Stimulated activated naive B cell treated with anti-CD40 and anti-IgM and Interleukin-4, amounts not matched to agents 10 μg/mL and 1 μg/mL and 100 μg/mL, for 72 hours (primary cell): ENCODE measurements around the gene ZNF226.
"Not testable (repeated sequence)": the region's sequence is repeated elsewhere in the genome, so short reads cannot be mapped to it uniquely, and the experiment has no call there.

Experiments used
- ATAC-seq, 2 donors: fragments of 150-1000 bp; cut with Tn5 transposase; replicated peaks; 2 replicates each; pipeline ENCODE4 v1.10.0; 2021; ENCODE audit warnings: moderate library complexity in 1 of 2
- DNase-seq: peaks from one replicate; pipeline ENCODE4 v3.0.0; 2021
- H3K27ac Mint-ChIP-seq: one replicate; pipeline ENCODE4 v1.8.0; 2022; ENCODE audit warnings: mild to moderate bottlenecking, mixed read lengths
- H3K27me3 Mint-ChIP-seq, 2 donors: one replicate each; pipeline ENCODE4 v1.8.0; 2022; ENCODE audit warnings: mixed read lengths in 2 of 2
- H3K36me3 Mint-ChIP-seq, 2 donors: one replicate each; pipeline ENCODE4 v1.8.0; 2022; ENCODE audit warnings: mixed read lengths in 2 of 2, mild to moderate bottlenecking in 1 of 2
- H3K4me1 Mint-ChIP-seq, 2 donors: one replicate each; pipeline ENCODE4 v1.8.0; 2022; ENCODE audit warnings: mixed read lengths in 2 of 2, mild to moderate bottlenecking in 1 of 2
- H3K4me3 Mint-ChIP-seq, 2 donors: one replicate each; pipeline ENCODE4 v1.8.0; 2022; ENCODE audit warnings: mild to moderate bottlenecking in 2 of 2, mixed read lengths in 2 of 2, moderate library complexity in 1 of 2
- H3K9me3 Mint-ChIP-seq, 2 donors: one replicate each; pipeline ENCODE4 v1.8.0; 2022; ENCODE audit warnings: mixed read lengths in 2 of 2, mild to moderate bottlenecking in 1 of 2

The ZNF226 gene

GRCh38 chr19:44190020-44190419 is 25.1 kb downstream of the ZNF226 start:
- Mint-ChIP-seq H3K27me3 (peaks cover 5 to 13% of the 10 kb centered on the region in 2 donors), H3K4me1 (no peaks in the 10 kb centered on the region), H3K36me3 (peaks cover 17 to 25% of the 10 kb centered on the region in 2 donors), H3K4me3 (no peak overlapping the region), H3K27ac (no peak overlapping the region), H3K9me3 (peaks cover 22 to 27% of the 10 kb centered on the region in 2 donors)
- DNase-seq (no peak), ATAC-seq (no peak)

GRCh38 chr19:44192127-44192526 is 27.2 kb downstream of the ZNF226 start:
- H3K4me3 Mint-ChIP-seq, result no peak overlapping the region

GRCh38 chr19:44196772-44197171 is 31.9 kb downstream of the ZNF226 start:
- H3K4me3 Mint-ChIP-seq, result no peak overlapping the region
- peaks cover 6 to 14% of the 10 kb centered on the region in 2 donors for H3K9me3 Mint-ChIP-seq
- peaks cover 5 to 6% of the 10 kb centered on the region in 2 donors for H3K27me3 Mint-ChIP-seq
- no peaks in the 10 kb centered on the region for H3K4me1 Mint-ChIP-seq
- ATAC-seq, result no peak
- no peak overlapping the region for H3K27ac Mint-ChIP-seq
- peaks cover 5 to 20% of the 10 kb centered on the region in 2 donors for H3K36me3 Mint-ChIP-seq
- DNase-seq, result no peak

More at GRCh38 chr19:44192127-44192526, 27.2 kb downstream of the ZNF226 start:
- DNase-seq (no peak), ATAC-seq (no peak)
- peaks cover 5 to 13% of the 10 kb centered on the region in 2 donors for H3K27me3 Mint-ChIP-seq
- no peaks in the 10 kb centered on the region for H3K4me1 Mint-ChIP-seq
- no peak overlapping the region for H3K27ac Mint-ChIP-seq
- H3K9me3 Mint-ChIP-seq, result peaks cover 18 to 25% of the 10 kb centered on the region in 2 donors
- peaks cover 17 to 31% of the 10 kb centered on the region in 2 donors for H3K36me3 Mint-ChIP-seq

GRCh38 chr19:44202470-44202869 is 37.6 kb downstream of the ZNF226 start:
- Mint-ChIP-seq H3K27me3 (peaks cover 12 to 15% of the 10 kb centered on the region in 2 donors), H3K9me3 (peaks cover 7 to 14% of the 10 kb centered on the region in 2 donors), H3K27ac (no peak overlapping the region), H3K4me1 (peaks cover 2 to 5% of the 10 kb centered on the region in 2 donors), H3K4me3 (no peak overlapping the region), H3K36me3 (peaks cover 10 to 14% of the 10 kb centered on the region in 2 donors)
- no peak for ATAC-seq
- no peak for DNase-seq

- H3K4me3 Mint-ChIP-seq, result no peak overlapping the region
Measured at GRCh38 chr19:44202974-44203373, 38.1 kb downstream of the ZNF226 start.

GRCh38 chr19:44203877-44204276 is 39.0 kb downstream of the ZNF226 start:
- H3K4me1 Mint-ChIP-seq, result peaks cover 4 to 10% of the 10 kb centered on the region in 2 donors
- not testable (repeated sequence) for ATAC-seq, H3K27ac Mint-ChIP-seq, H3K4me3 Mint-ChIP-seq, DNase-seq
- H3K27me3 Mint-ChIP-seq, result peaks cover 12 to 15% of the 10 kb centered on the region in 2 donors
- peaks cover 7 to 16% of the 10 kb centered on the region in 2 donors for H3K9me3 Mint-ChIP-seq
- peaks cover 10 to 14% of the 10 kb centered on the region in 2 donors for H3K36me3 Mint-ChIP-seq

More at GRCh38 chr19:44202974-44203373, 38.1 kb downstream of the ZNF226 start:
- H3K36me3 Mint-ChIP-seq, result peaks cover 10 to 15% of the 10 kb centered on the region in 2 donors
- H3K4me1 Mint-ChIP-seq, result peaks cover 4 to 5% of the 10 kb centered on the region in 2 donors
- DNase-seq, result no peak
- ATAC-seq, result no peak
- H3K27ac Mint-ChIP-seq, result no peak overlapping the region
- peaks cover 7 to 14% of the 10 kb centered on the region in 2 donors for H3K9me3 Mint-ChIP-seq
- H3K27me3 Mint-ChIP-seq, result peaks cover 12 to 15% of the 10 kb centered on the region in 2 donors

- Mint-ChIP-seq H3K9me3 (peaks cover 7 to 16% of the 10 kb centered on the region in 2 donors), H3K4me1 (peaks cover 4 to 10% of the 10 kb centered on the region in 2 donors), H3K27me3 (peaks cover 12 to 15% of the 10 kb centered on the region in 2 donors), H3K36me3 (peaks cover 10% of the 10 kb centered on the region in 2 donors), H3K4me3 (no peak overlapping the region), H3K27ac (no peak overlapping the region)
- no peak for DNase-seq
- no peak for ATAC-seq
Measured at GRCh38 chr19:44204772-44205171, 39.9 kb downstream of the ZNF226 start.

GRCh38 chr19:44207126-44207803 is 42.4 kb downstream of the ZNF226 start:
- Mint-ChIP-seq H3K4me3 (peak overlapping the region; percentile 89 to 95), H3K36me3 (peaks cover 7 to 10% of the 10 kb centered on the region in 2 donors), H3K27me3 (peaks cover 9 to 12% of the 10 kb centered on the region in 2 donors), H3K4me1 (peaks cover 4 to 10% of the 10 kb centered on the region in 2 donors), H3K9me3 (peaks cover 7 to 13% of the 10 kb centered on the region in 2 donors), H3K27ac (peak overlapping the region; percentile 85)
- ATAC-seq, result peak; percentile 92 to 94
- peak; percentile 79 for DNase-seq

GRCh38 chr19:44212250-44212865 is 47.5 kb downstream of the ZNF226 start, which contains the start of gene ZNF227:
Gene ZNF227, plus strand, starts transcription at chr19:44212532. Its CDS starts 5,261 bp downstream, at chr19:44217793.
- ATAC-seq (peak; percentile 97), DNase-seq (peak; percentile 75)
- peaks cover 11 to 20% of the 10 kb centered on the region in 2 donors for H3K4me1 Mint-ChIP-seq
- H3K4me3 Mint-ChIP-seq, result peak within 1 kb of the TSS; percentile 94 to 96
- peaks cover 0 to 2% of the 10 kb centered on the region in 2 donors for H3K9me3 Mint-ChIP-seq
- H3K27ac Mint-ChIP-seq, result peak within 1 kb of the TSS; percentile 98
- peaks cover 18 to 28% of the 10 kb centered on the region in 2 donors for H3K36me3 Mint-ChIP-seq
- no peaks in the 10 kb centered on the region for H3K27me3 Mint-ChIP-seq

- DNase-seq, result no peak
- Mint-ChIP-seq H3K27me3 (no peaks in the 10 kb centered on the region), H3K4me3 (peak overlapping the region; percentile 94 to 96)
Measured at GRCh38 chr19:44212866-44213346, 48.0 kb downstream of the ZNF226 start.

GRCh38 chr19:44219926-44220325 is 55.0 kb downstream of the ZNF226 start:
- H3K4me1 Mint-ChIP-seq, result not testable (repeated sequence)

More at GRCh38 chr19:44212866-44213346, 48.0 kb downstream of the ZNF226 start:
- peaks cover 0 to 2% of the 10 kb centered on the region in 2 donors for H3K9me3 Mint-ChIP-seq
- H3K36me3 Mint-ChIP-seq, result peaks cover 22 to 32% of the 10 kb centered on the region in 2 donors
- ATAC-seq, result no peak
- H3K27ac Mint-ChIP-seq, result peak overlapping the region; percentile 98
- H3K4me1 Mint-ChIP-seq, result peaks cover 9 to 19% of the 10 kb centered on the region in 2 donors

GRCh38 chr19:44220761-44221160 is 55.9 kb downstream of the ZNF226 start:
- not testable (repeated sequence) for H3K27ac Mint-ChIP-seq, DNase-seq, H3K4me3 Mint-ChIP-seq, ATAC-seq, H3K4me1 Mint-ChIP-seq, H3K9me3 Mint-ChIP-seq, H3K27me3 Mint-ChIP-seq
- peaks cover 49 to 69% of the 10 kb centered on the region in 2 donors for H3K36me3 Mint-ChIP-seq

More at GRCh38 chr19:44219926-44220325, 55.0 kb downstream of the ZNF226 start:
- peaks cover 49 to 69% of the 10 kb centered on the region in 2 donors for H3K36me3 Mint-ChIP-seq
- not testable (repeated sequence) for H3K4me3 Mint-ChIP-seq, H3K27me3 Mint-ChIP-seq, DNase-seq, ATAC-seq, H3K27ac Mint-ChIP-seq, H3K9me3 Mint-ChIP-seq

- H3K36me3 Mint-ChIP-seq, result peaks cover 51 to 71% of the 10 kb centered on the region in 2 donors
- not testable (repeated sequence) for DNase-seq, H3K27ac Mint-ChIP-seq, H3K4me1 Mint-ChIP-seq, H3K4me3 Mint-ChIP-seq, ATAC-seq, H3K27me3 Mint-ChIP-seq, H3K9me3 Mint-ChIP-seq
Measured at GRCh38 chr19:44221291-44221690, 56.4 kb downstream of the ZNF226 start.
